Measurements from ENCODE around the gene SUPT5H.

GRCh38 chr19:39408392-39409207 is 36.8 kb upstream of the SUPT5H start:
- no peak for TF ChIP-seq CTCF (IDR thresholded peaks at IDR 0.05; ENCODE audit: borderline replicate concordance, extremely low read depth, low read length, poor library complexity, severe bottlenecking)
- no peak for TF ChIP-seq EZH2 (IDR thresholded peaks at IDR 0.05; ENCODE audit: borderline replicate concordance, low read depth, low read length, severe bottlenecking)
